ENCODE measurements around the gene SLC30A2. TPM values are rescaled to one million over a fixed set of nuclear protein-coding genes. Genes with fewer than 3 reads are reported as not detected.
"Not testable (repeated sequence)": the region's sequence is repeated elsewhere in the genome, so short reads cannot be mapped to it uniquely, and the experiment has no call there.

Gene SLC30A2, protein sequence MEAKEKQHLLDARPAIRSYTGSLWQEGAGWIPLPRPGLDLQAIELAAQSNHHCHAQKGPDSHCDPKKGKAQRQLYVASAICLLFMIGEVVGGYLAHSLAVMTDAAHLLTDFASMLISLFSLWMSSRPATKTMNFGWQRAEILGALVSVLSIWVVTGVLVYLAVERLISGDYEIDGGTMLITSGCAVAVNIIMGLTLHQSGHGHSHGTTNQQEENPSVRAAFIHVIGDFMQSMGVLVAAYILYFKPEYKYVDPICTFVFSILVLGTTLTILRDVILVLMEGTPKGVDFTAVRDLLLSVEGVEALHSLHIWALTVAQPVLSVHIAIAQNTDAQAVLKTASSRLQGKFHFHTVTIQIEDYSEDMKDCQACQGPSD
- total RNA-seq, result not detected

DNA sequence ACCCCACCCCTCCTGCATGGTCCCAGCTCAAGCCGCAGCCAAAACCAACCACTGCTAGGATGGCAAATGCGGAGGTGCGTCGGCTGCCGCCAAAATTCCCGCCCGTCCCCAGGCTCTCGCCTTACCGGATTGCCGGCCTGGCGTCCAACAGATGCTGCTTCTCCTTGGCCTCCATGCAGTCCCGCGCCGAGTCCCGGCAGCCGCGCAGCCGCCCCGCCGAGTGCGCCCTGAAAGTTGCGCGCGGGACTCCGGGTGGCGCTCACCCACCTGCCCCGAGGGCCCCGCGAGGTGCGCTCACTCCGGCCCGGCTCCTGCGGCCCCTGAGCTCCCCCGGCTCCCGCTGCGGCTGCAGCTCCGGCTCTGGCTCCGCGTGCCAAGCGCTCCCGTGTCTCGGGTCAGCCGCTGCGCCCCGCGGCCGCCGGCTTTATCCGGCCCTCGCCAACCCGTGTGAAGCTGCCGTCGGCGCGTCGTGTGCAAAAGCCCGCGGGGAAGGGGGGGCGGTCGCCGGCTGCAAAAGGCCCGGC, at the start of gene SLC30A2:
TSS of gene SLC30A2 (minus strand) at position 397 of the 524 bp plus-strand sequence. CDS start at position 175, 222 bp downstream.
- Mint-ChIP-seq H3K27ac (no peak within 1 kb of the TSS), H3K4me3 (no peak within 1 kb of the TSS), H3K9me3 (no peaks in the 10 kb centered on the region), H3K27me3 (peaks cover 70% of the 10 kb centered on the region), H3K4me1 (peaks cover 3% of the 10 kb centered on the region), H3K36me3 (ENCODE audit: low read depth) (no peaks in the 10 kb centered on the region)
- no peak for DNase-seq
- ChIA-PET POLR2A (no interaction called here), CTCF (interaction anchor here (1.3 kb wide), 1 partner anchor 11 kb away, joined by 3 read pairs; no protein-coding TSS in a partner anchor)

DNA sequence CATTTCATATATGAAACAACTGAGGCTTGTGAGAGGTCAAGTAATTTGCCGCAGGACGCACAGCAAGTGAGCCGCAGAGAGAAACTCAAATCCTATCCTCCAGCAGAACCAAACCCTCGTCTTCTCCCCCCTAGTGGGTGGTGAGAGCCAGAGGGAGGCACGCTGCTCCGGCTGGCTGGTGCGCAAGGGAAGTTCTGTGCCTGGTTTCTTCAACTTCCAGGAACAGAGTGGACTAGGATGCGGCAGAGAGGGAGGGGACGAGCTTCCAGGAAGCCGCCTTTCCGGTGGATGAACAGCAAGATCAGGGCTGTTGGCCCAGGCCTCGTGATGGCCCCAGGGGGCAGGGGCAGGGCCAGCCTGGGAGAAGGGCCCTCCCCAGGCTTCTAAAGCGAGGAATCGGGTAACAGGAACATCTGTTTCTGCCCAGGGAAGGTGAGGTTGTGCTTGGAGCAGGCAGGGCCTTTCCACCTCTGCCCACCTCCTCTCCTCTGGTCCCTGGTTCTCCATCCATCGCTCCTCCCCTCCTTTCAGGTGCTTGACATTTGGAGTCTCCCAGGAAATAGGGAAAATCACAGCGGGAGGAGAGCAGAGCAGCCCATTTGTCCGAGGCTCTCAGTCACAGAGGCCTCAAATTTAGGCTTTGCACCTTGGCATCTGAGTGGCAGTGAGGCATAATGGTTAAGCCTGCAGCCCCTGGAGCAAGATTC, 48.9 kb upstream of the SLC30A2 start:
- no peaks in the 10 kb centered on the region for H3K36me3 Mint-ChIP-seq (ENCODE audit: low read depth)

DNA sequence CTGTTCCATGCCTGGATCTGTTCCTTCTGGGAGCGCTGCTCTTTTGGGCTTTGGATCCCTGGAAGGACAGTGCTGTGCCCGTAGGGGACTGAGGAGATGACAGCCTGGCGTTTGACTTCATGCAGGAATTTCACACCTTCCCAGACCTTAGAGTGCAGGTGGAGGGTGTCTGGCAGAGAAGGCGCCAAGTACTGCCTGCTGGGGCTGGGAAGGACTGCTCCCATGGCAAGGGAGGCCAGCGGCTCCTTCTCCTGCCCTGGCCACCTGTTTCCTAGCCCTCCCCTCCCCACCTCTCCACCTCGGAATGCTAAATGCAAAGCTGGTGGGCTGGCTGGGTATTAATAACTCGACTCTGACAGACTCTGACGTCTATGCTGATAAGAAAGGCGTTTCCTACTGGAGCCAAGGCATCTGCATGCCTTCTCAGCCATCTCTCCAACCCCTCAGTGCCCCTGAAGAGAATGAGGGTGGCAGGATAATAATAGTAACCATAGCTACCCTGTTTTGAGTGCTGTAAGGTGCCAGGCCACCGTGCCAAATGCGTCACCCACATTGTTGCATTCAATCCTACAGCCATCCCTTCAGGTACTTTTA, 48.3 kb upstream of the SLC30A2 start:
- Mint-ChIP-seq H3K27ac (no peak overlapping the region), H3K27me3 (peaks cover 47% of the 10 kb centered on the region), H3K4me1 (peaks cover 17% of the 10 kb centered on the region), H3K36me3 (ENCODE audit: low read depth) (no peaks in the 10 kb centered on the region), H3K9me3 (no peaks in the 10 kb centered on the region), H3K4me3 (no peak overlapping the region)
- POLR2A ChIA-PET, result no interaction called here
- no peak for DNase-seq
- CTCF ChIA-PET, result no interaction called here

More for the DNA sequence above, 48.9 kb upstream of the SLC30A2 start:
- no peak for DNase-seq
- Mint-ChIP-seq H3K27ac (no peak overlapping the region), H3K9me3 (no peaks in the 10 kb centered on the region), H3K27me3 (peaks cover 46% of the 10 kb centered on the region), H3K4me1 (peaks cover 17% of the 10 kb centered on the region), H3K4me3 (no peak overlapping the region)
- CTCF ChIA-PET, result no interaction called here
- POLR2A ChIA-PET, result no interaction called here

- POLR2A ChIA-PET; H3K36me3 Mint-ChIP-seq (ENCODE audit: low read depth): not testable (repeated sequence)
Measured at GRCh38 chr1:26093569-26093968, 47.7 kb upstream of the SLC30A2 start.

DNA sequence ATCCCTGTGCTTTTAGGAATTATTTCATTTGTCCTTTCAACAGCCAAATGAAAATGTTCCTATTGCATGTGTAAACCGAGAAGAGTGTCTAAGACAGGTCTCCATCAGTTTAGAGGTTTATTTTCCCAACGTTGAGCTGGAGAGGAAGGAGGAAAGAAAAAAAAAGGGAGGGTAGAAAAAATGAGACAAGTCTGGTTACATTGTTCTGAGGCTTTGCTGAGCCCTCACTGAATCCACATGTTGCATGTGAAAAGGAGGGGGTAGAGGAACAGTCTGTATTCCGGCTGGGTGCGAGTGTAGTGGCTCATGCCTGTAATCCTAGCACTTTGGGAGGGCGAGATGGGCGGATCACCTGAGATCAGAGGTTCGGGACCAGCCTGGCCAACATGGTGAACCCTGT, 46.5 kb upstream of the SLC30A2 start:
- ChIA-PET CTCF (interaction anchor here (1.2 kb wide), 1 partner anchor 325 kb away, joined by 3 read pairs; no protein-coding TSS in a partner anchor), POLR2A (no interaction called here)
- no peaks in the 10 kb centered on the region for H3K36me3 Mint-ChIP-seq (ENCODE audit: low read depth)
- no peak for DNase-seq
- no peak overlapping the region for H3K4me3 Mint-ChIP-seq
- H3K27me3 Mint-ChIP-seq, result peaks cover 50% of the 10 kb centered on the region
- H3K27ac Mint-ChIP-seq, result no peak overlapping the region
- H3K4me1 Mint-ChIP-seq, result peaks cover 7% of the 10 kb centered on the region
- H3K9me3 Mint-ChIP-seq, result no peaks in the 10 kb centered on the region

More at GRCh38 chr1:26093569-26093968, 47.7 kb upstream of the SLC30A2 start:
- H3K9me3 Mint-ChIP-seq, DNase-seq, H3K27ac Mint-ChIP-seq, CTCF ChIA-PET, H3K4me3 Mint-ChIP-seq: not testable (repeated sequence)
- Mint-ChIP-seq H3K4me1 (peaks cover 17% of the 10 kb centered on the region), H3K27me3 (peaks cover 50% of the 10 kb centered on the region)

DNA sequence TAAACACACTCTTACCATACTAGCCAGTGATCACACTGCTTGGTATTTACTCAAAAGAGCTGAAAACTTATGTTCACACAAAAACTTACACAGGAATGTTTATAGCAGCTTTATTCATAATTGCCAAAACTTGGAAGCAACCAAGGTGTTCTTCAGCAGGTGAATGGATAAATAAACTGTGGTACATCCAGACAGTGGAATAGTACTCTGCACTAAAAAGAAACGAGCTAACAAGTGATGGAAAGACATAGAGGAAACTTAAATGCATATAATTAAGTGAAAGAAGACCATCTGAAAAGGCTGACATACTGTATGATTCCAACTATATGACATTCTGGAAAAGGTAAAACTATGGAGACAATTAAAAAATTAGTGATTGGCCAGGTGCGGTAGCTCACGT, 45.0 kb upstream of the SLC30A2 start:
- H3K36me3 Mint-ChIP-seq (ENCODE audit: low read depth), result no peaks in the 10 kb centered on the region
- CTCF ChIA-PET, result interaction anchor here (1.2 kb wide), 1 partner anchor 143 kb away, joined by 4 read pairs; the partner anchor contains the start of gene CEP85
- POLR2A ChIA-PET, result no interaction called here
- H3K9me3 Mint-ChIP-seq, result no peaks in the 10 kb centered on the region
- DNase-seq, result no peak
- no peak overlapping the region for H3K27ac Mint-ChIP-seq
- no peaks in the 10 kb centered on the region for H3K4me1 Mint-ChIP-seq
- no peak overlapping the region for H3K4me3 Mint-ChIP-seq
- H3K27me3 Mint-ChIP-seq, result peaks cover 48% of the 10 kb centered on the region

- Mint-ChIP-seq H3K27ac (no peak overlapping the region), H3K4me1 (no peaks in the 10 kb centered on the region), H3K4me3 (no peak overlapping the region), H3K9me3 (no peaks in the 10 kb centered on the region), H3K27me3 (peaks cover 55% of the 10 kb centered on the region), H3K36me3 (ENCODE audit: low read depth) (no peaks in the 10 kb centered on the region)
- ChIA-PET CTCF (no interaction called here), POLR2A (no interaction called here)
- DNase-seq, result no peak
Measured at GRCh38 chr1:26089125-26089524, 43.2 kb upstream of the SLC30A2 start.

DNA sequence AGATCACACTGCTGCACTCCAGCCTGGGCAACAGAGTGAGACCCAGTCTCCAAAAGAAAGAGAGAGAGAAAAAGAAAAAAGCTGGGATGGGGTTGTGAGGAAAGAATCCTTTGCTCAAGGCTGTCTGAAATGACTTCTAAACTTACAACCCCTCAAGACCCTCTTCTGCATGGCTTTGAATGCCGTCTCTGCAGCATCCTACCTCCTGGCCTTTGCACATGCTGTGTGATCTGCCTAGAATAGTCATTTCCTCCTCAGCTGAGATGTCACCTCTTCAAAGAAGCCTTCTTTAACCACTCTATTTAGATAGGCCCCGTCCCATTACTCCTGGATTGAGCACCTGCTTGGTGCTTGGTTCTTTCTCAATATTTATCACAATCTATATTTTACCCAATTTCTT, 38.9 kb upstream of the SLC30A2 start:
- POLR2A ChIA-PET, result no interaction called here
- H3K36me3 Mint-ChIP-seq (ENCODE audit: low read depth), result no peaks in the 10 kb centered on the region
- H3K9me3 Mint-ChIP-seq, result no peaks in the 10 kb centered on the region
- no peak for DNase-seq
- CTCF ChIA-PET, result interaction anchor here (1.2 to 4.7 kb wide), 2 partner anchors 18 to 85 kb away, joined by 3 to 22 read pairs; partner anchors contain the start of gene ZNF593
- no peak overlapping the region for H3K4me3 Mint-ChIP-seq
- H3K27me3 Mint-ChIP-seq, result peaks cover 30% of the 10 kb centered on the region
- no peak overlapping the region for H3K27ac Mint-ChIP-seq
- H3K4me1 Mint-ChIP-seq, result no peaks in the 10 kb centered on the region

- ChIA-PET POLR2A (no interaction called here), CTCF (interaction anchor here (0.7 to 4.7 kb wide), 3 partner anchors 18 to 86 kb away, joined by 3 to 22 read pairs (median 3); partner anchors contain the start of gene ZNF593)
- Mint-ChIP-seq H3K9me3 (no peaks in the 10 kb centered on the region), H3K27me3 (peaks cover 28% of the 10 kb centered on the region), H3K4me3 (no peak overlapping the region), H3K4me1 (no peaks in the 10 kb centered on the region), H3K27ac (no peak overlapping the region), H3K36me3 (ENCODE audit: low read depth) (no peaks in the 10 kb centered on the region)
- DNase-seq, result no peak
Measured at GRCh38 chr1:26084091-26084561, 38.2 kb upstream of the SLC30A2 start.

GRCh38 chr1:26083208-26083607, 37.3 kb upstream of the SLC30A2 start:
- Mint-ChIP-seq H3K4me3 (no peak overlapping the region), H3K4me1 (no peaks in the 10 kb centered on the region), H3K27ac (no peak overlapping the region), H3K9me3 (no peaks in the 10 kb centered on the region), H3K27me3 (peaks cover 32% of the 10 kb centered on the region), H3K36me3 (ENCODE audit: low read depth) (no peaks in the 10 kb centered on the region)
- no peak for DNase-seq
- ChIA-PET POLR2A (no interaction called here), CTCF (interaction anchor here (0.7 to 4.7 kb wide), 2 partner anchors 19 to 25 kb away, joined by 3 to 22 read pairs; no protein-coding TSS in a partner anchor)

DNA sequence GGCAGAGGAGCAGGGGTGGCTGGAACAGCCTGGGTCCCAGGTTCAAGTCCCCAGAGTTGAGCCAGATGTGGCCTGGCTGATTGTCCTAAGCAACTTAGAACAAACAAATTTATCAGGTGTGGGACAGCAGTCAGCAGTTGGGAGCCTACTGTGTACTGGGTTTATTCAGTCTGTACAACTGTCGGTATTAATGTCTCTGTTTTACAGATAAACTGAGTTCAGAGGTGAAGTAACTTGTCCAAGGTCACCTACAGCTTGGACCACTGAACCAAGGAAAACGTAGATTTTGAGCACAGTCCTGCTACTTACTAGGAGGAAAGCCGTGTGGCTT, 36.1 kb upstream of the SLC30A2 start:
- no peaks in the 10 kb centered on the region for H3K4me1 Mint-ChIP-seq
- H3K9me3 Mint-ChIP-seq, result no peaks in the 10 kb centered on the region
- H3K4me3 Mint-ChIP-seq, result no peak overlapping the region
- ChIA-PET POLR2A (no interaction called here), CTCF (interaction anchor here (1.4 kb wide), 1 partner anchor 47 kb away, joined by 3 read pairs; no protein-coding TSS in a partner anchor)
- H3K27ac Mint-ChIP-seq, result no peak overlapping the region
- no peaks in the 10 kb centered on the region for H3K36me3 Mint-ChIP-seq (ENCODE audit: low read depth)
- peaks cover 39% of the 10 kb centered on the region for H3K27me3 Mint-ChIP-seq
- DNase-seq, result no peak

DNA sequence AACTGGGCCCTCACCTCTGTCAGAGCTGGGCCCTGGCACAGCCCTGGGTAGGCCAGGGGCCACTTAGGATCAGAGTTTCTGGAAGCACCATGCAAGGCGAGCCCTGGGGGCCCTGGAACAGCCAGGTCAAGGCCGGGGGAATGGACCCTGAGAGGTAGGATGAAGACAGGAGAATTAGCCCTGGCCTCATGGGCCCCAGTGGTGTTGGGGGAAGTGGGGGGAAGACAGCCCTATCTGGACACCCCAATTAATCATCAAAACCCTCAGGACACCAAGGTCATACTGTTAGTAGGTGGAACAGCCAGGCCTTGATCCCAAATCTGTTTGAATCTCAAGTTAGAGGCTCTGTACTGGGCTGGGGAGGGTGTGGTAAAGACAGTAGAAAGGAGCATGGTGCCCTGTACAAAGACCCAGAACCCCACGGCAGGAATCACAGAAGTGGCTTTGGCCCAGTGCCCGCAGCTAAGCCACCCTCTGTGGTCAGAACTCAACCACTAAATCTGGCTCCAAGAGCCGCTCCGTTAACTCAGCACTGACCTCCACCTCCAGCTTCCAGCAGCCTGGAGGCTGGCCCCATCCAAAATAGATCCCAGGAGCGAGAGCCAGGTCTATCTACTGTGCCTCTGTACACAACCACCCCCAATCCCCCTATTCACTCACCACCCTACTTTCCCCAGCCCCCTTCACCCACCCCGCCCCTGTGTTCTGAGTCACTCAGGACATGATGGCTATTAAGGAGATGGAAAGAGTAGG, 35.5 kb upstream of the SLC30A2 start:
- CTCF ChIA-PET, result interaction anchor here (1.4 to 1.8 kb wide), 2 partner anchors 46 to 63 kb away, joined by 3 to 8 read pairs; no protein-coding TSS in a partner anchor
- Mint-ChIP-seq H3K27ac (no peak overlapping the region), H3K4me3 (no peak overlapping the region), H3K36me3 (ENCODE audit: low read depth) (no peaks in the 10 kb centered on the region), H3K4me1 (peaks cover 2% of the 10 kb centered on the region), H3K27me3 (peaks cover 38% of the 10 kb centered on the region), H3K9me3 (no peaks in the 10 kb centered on the region)
- POLR2A ChIA-PET, result no interaction called here
- no peak for DNase-seq
